ENCODE results near the gene FUT8. TPM values are rescaled to one million over a fixed set of nuclear protein-coding genes. Genes with fewer than 3 reads are reported as not detected.

The FUT8 gene
- total and polyA plus RNA-seq, 2 donors (not counting 1 experiment from before 2014, with no cell fraction given): 13.2 to 91.8 TPM

GRCh38 chr14:65499138-65499537 is 86.6 kb downstream of the FUT8 start:
- POLR2A ChIA-PET: no interaction called here
- Histone ChIP-seq H3K36me3 (replicated peaks in 1 of 2; ENCODE audit: control extremely low read depth in 1 of 2, control insufficient read depth in 1 of 2, extremely low read depth in 1 of 2, insufficient read depth in 2 of 2, low read length in 1 of 2) (peaks cover 2 to 4% of the 10 kb centered on the region in 2 experiments), H3K4me1 (ENCODE audit: control insufficient read depth in 2 of 2, insufficient read depth in 2 of 2, low read length in 2 of 2) (peaks cover 0 to 8% of the 10 kb centered on the region in 2 donors)

GRCh38 chr14:65500075-65500474 is 87.5 kb downstream of the FUT8 start:
- Histone ChIP-seq H3K4me3 (ENCODE audit: control extremely low read depth in 1 of 5, extremely low read depth in 1 of 5, insufficient read depth in 1 of 5, low read depth in 2 of 5, low read length in 4 of 5) (no peak overlapping the region), H3K27ac (ENCODE audit: low read length in 2 of 2) (peak overlapping the region in 1 of 2 donors; percentile 15), H4K20me1 (ENCODE audit: control insufficient read depth, insufficient read depth, low read length, poor library complexity, severe bottlenecking) (peaks cover 5% of the 10 kb centered on the region), H3K9me3 (ENCODE audit: control extremely low read depth in 1 of 3, control insufficient read depth in 2 of 3, insufficient read depth in 1 of 3, low read length in 2 of 3) (peaks cover 0 to 5% (median 5%) of the 10 kb centered on the region in 3 donors), H2AFZ (ENCODE audit: insufficient read depth, low read depth, low read length, poor library complexity, severe bottlenecking) (no peak overlapping the region), H3K4me2 (replicated peaks; ENCODE audit: low read depth, low read length, poor library complexity, severe bottlenecking) (no peak overlapping the region), H3K9ac (ENCODE audit: low read length) (no peak overlapping the region), H3K4me1 (ENCODE audit: control insufficient read depth in 2 of 2, insufficient read depth in 2 of 2, low read length in 2 of 2) (peaks cover 0 to 8% of the 10 kb centered on the region in 2 donors), H3K79me2 (ENCODE audit: control insufficient read depth, insufficient read depth, low read length) (peaks cover 82% of the 10 kb centered on the region), H3K27me3 (replicated peaks in 1 of 4; ENCODE audit: control extremely low read depth in 1 of 4, control insufficient read depth in 3 of 4, insufficient read depth in 4 of 4, low read length in 3 of 4) (no peaks in the 10 kb centered on the region), H3K36me3 (replicated peaks in 1 of 2; ENCODE audit: control extremely low read depth in 1 of 2, control insufficient read depth in 1 of 2, extremely low read depth in 1 of 2, insufficient read depth in 2 of 2, low read length in 1 of 2) (peaks cover 0 to 4% of the 10 kb centered on the region in 2 experiments)
- Mint-ChIP-seq H3K4me3 (no peak overlapping the region), H3K27ac (peak overlapping the region; percentile 35), H3K4me1 (peaks cover 52% of the 10 kb centered on the region), H3K9me3 (ENCODE audit: insufficient read depth) (no peaks in the 10 kb centered on the region), H3K27me3 (no peaks in the 10 kb centered on the region)
- ATAC-seq (ENCODE audit: low read depth) (no peak), DNase-seq (no peak)
- WGBS (ENCODE audit: insufficient coverage): no CpG with 5 or more reads among the region's 4 CpGs
- ChIA-PET POLR2A (interaction anchor here (0.6 to 0.7 kb wide), 3 partner anchors 9 to 23 kb away, joined by 3 to 8 read pairs (median 3); no protein-coding TSS in a partner anchor), CTCF (interaction anchor here (1.1 kb wide), 1 partner anchor 8 kb away, joined by 4 read pairs; no protein-coding TSS in a partner anchor)
- TF ChIP-seq CTCF (IDR thresholded peaks at IDR 0.05): no peak
- no peak for TF ChIP-seq EZH2 (IDR thresholded peaks at IDR 0.05; ENCODE audit: borderline replicate concordance, insufficient read depth, low read depth, low read length, poor library complexity, severe bottlenecking)
- intact Hi-C loops (cut with micrococcal nuclease): no loop called here

More at GRCh38 chr14:65499138-65499537, 86.6 kb downstream of the FUT8 start:
- Histone ChIP-seq H4K20me1 (ENCODE audit: control insufficient read depth, insufficient read depth, low read length, poor library complexity, severe bottlenecking) (peaks cover 5% of the 10 kb centered on the region), H3K27me3 (replicated peaks in 1 of 4; ENCODE audit: control extremely low read depth in 1 of 4, control insufficient read depth in 3 of 4, insufficient read depth in 4 of 4, low read length in 3 of 4) (no peaks in the 10 kb centered on the region), H3K9me3 (ENCODE audit: control extremely low read depth in 1 of 3, control insufficient read depth in 2 of 3, insufficient read depth in 1 of 3, low read length in 2 of 3) (peaks cover 0 to 5% (median 5%) of the 10 kb centered on the region in 3 donors), H3K79me2 (ENCODE audit: control insufficient read depth, insufficient read depth, low read length) (peaks cover 79% of the 10 kb centered on the region), H3K9ac (ENCODE audit: low read length) (no peak overlapping the region), H3K27ac (ENCODE audit: low read length in 2 of 2) (no peak overlapping the region), H3K4me2 (replicated peaks; ENCODE audit: low read depth, low read length, poor library complexity, severe bottlenecking) (no peak overlapping the region), H2AFZ (ENCODE audit: insufficient read depth, low read depth, low read length, poor library complexity, severe bottlenecking) (no peak overlapping the region), H3K4me3 (ENCODE audit: control extremely low read depth in 1 of 5, extremely low read depth in 1 of 5, insufficient read depth in 1 of 5, low read depth in 2 of 5, low read length in 4 of 5) (no peak overlapping the region)
- TF ChIP-seq CTCF (IDR thresholded peaks at IDR 0.05) (no peak), EZH2 (IDR thresholded peaks at IDR 0.05; ENCODE audit: borderline replicate concordance, insufficient read depth, low read depth, low read length, poor library complexity, severe bottlenecking) (no peak)
- Mint-ChIP-seq H3K27me3 (no peaks in the 10 kb centered on the region), H3K4me3 (no peak overlapping the region), H3K27ac (no peak overlapping the region), H3K9me3 (ENCODE audit: insufficient read depth) (no peaks in the 10 kb centered on the region), H3K4me1 (peaks cover 44% of the 10 kb centered on the region)
- CTCF ChIA-PET: interaction anchor here (1.1 kb wide), 1 partner anchor 9 kb away, joined by 4 read pairs; no protein-coding TSS in a partner anchor
- ATAC-seq (ENCODE audit: low read depth) (no peak), DNase-seq (no peak)
- intact Hi-C loops (cut with micrococcal nuclease): no loop called here
